Effector CD4-positive, alpha-beta T cell (primary cell): ENCODE results near the gene TLR1.
A peak's percentile ranks its signal among the peaks of the same experiment; 100 is the strongest.
"Not testable (repeated sequence)": the region's sequence is repeated elsewhere in the genome, so short reads cannot be mapped to it uniquely, and the experiment has no call there.

Experiments
- DNase-seq: peaks from one replicate; pipeline ENCODE4 v3.0.0-alpha.2; 2020

Gene TLR1

DNA sequence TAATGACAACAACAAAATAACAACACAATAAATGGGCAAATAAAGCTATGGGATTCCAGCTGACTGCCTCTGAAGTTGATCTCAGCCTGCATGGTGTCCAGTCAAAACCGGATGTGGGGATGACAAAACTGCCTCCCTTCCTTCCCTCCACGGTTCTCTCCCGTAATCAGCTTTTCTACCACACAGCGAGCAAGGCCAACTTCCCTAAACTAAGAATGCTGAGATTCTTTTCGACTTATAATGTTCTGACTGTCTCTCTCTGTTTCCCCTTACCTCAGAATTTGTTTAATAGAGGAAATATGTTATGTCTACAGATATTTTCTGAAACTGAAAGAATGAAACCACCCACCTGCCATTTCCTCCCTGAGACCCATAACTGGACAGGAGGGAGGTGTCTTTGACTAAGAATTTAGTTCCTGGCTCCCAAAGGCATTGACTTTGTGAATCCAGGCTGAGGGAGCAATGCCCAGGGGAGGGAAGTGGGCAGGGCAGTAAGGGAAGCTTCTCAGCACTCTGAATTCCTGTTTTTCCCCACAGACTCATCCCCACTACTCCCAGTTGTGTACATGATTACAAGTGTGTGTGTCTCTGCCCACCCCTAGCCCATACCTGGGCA lies 1.0 kb upstream of the TLR1 start:
- DNase-seq = no peak

DNA sequence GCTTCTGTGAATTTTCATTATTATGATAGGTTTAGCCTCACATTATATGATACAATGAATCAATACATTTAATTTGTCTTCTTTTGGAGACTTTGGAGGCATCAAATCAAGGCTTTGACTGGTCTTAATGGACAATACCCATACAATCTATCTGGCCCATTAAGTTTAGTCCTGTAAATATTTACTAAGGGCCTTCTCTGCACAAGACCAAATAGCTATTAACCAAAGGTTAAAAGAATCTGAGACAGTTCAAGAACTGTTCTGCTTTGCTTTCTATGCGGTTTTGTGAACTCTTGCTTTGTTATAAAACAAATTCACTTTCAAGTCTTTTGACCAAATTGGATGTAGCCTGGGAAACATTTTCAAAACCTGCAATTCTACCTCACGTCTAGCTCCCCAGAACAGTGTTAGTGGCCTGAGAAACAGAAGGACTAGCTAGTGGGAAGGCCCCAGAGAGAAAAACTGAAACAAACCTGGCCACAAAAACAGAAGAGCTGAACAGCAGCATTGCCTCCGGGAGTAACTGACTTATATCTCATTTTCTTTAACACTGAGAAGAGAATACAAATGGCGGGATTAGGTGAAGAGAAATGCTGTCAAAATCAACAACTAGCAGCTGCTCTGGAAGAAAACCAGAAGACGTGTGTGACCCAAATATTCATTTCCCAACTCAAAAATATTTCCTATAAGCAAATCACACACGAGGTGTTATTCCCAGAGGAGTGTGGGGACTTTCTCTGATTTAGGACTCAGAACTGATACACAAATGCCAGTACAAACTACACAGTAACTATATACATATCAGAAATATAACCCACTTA lies 548 bp downstream of the TLR1 start:
- DNase-seq = no peak

DNA sequence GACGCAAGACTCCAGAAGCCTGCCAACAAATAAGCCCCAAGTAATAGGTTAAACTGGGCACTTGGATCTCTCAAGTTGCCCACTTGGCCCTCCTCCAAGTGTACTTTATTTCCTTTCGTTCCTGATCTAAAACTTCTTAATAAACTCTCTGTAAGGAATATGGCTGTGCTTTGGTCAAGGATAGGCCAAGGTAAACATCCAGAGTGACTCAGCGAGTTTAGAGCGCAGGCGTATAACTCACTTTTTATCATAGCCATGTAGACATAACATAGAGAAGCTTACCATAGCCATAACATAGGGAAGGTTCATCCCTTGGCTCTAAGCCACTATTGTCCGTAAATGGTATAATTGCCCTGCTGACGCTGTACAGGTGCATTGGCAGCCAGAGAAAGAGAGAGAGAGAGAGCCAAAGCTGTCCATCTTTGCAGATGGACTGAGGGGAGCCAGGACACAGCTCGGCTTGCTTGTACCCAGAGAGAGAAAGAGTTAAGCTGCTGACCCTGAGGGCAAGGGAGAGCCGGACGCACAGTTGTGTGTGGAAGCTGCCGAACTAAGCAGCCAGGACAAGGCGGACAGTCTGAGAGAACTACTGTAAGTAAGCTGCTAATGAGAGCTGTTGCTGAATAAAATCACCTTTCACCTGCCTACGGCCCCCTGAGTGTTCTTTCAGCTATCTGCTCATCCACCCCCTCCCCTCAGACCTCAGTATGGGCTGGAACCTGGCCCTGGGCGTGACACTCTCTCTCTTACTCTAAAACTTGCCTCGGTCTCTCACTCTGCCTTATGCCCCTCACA lies 1.8 kb downstream of the TLR1 start:
- DNase-seq = no peak

DNA sequence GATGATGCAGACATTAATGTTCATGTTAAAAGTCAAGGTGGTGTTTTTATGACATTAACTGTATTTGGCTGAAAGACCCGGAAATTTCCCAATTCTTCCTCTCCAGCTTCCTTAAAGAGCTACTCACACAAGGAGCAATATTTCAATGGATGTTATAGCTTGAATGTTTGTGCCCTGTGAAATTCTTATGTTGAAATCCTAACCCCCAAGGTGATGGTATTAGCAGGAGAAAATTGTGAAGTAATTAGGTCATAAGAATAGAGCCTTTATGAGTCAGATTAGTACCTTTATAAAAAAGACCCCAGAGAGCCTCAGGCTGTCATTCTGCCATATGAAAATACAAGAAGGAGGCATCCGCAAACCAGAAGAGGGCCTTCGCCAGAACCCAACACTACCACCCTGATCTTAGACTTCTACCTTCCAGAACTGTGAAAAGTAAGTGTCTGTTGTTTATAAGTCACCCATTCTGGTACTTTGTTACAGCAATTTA lies 3.6 kb downstream of the TLR1 start:
- DNase-seq = no peak

DNA sequence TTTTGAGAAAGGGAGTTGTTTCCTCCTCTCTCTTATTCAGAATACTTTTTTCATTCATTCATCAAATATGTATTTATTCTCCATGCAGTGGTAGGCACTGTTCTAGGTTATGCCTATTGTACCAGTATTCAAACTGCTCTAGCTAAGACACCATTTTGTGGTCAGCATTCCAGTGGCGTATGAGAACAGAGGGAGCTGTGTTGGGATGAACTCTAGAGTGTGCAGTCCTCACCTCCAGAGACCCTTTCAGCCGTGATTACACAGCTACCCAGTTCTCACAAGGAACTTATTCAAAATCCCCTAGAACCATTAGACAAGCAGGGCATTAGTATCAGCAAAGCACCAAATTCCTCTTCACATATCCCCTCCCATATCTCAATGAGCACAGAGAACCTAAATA lies 4.2 kb downstream of the TLR1 start:
- no peak for DNase-seq

DNA sequence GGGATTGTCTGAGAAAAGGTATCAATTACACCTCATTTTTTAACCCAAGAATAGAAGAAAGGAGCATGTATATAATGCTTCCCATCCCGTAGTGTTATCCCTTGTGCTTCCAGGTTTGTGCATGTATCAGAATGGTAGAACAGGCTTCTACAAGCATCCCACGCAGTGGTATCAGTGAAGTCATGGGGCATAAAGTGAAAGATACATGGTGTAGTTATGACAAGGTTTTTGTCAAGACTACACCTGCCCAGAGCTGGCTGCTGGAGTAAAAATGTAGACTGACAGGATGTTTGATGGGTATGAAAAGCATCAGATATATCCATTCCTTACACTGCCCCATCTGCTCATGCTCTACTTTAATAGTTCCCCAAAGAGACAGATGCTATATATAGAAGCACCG lies 9.5 kb downstream of the TLR1 start:
- no peak for DNase-seq

DNA sequence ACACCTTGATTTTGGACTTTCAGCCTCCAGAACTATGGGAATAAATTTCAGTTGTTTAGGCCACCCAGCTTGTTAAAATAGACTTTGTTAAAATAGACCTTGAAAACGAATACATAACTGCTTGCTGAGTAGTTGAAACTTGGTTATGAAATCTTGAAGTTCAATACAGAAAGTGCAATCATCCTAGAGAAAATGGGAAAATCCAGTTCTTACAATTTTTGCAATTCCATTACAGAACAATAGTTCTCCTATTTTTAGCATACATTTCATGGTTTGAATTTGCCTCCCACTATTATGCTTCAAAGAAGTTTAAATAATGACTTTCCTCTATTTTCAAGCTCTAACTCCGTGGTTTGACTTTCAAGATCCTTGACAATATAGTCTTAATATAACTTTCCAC lies 10.5 kb downstream of the TLR1 start:
- no peak for DNase-seq

DNA sequence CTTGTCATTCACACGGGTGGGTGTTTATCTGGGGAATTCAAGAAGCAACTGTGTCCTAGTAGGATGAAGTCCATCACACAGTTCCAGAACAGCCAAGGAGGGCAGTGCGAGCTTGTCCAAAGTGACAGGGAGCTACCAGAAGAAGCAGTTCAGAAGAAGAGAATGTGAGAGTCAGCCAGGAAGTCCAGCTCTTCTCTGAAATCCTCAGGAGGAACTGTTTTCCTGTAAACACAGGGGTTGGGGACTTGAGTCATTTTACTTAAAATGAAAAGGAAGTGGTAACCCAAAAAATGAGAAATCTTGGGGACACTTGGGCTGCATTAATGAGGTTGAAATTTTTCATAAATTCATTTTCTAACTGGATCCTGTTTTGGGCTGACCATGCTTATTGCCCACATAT lies 13.6 kb downstream of the TLR1 start:
- no peak for DNase-seq

DNA sequence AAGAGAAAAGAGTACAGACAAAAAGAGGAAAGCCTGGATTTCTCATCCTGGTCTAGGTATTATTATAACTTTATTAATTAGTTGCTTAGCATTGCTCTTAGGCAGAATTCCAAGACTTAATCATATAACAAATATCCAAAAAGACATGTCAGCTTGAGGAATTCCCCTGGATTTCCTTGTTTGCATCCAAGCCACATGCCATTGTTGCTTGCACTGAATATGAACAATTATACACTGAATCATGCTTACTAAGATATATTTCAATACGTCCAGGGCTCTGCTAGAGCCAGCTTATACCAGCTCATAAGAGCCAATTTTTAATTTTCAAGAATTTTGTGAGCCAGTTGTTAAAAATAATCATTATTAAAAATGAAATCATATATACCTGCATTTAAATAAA lies 16.3 kb downstream of the TLR1 start:
- DNase-seq = no peak

DNA sequence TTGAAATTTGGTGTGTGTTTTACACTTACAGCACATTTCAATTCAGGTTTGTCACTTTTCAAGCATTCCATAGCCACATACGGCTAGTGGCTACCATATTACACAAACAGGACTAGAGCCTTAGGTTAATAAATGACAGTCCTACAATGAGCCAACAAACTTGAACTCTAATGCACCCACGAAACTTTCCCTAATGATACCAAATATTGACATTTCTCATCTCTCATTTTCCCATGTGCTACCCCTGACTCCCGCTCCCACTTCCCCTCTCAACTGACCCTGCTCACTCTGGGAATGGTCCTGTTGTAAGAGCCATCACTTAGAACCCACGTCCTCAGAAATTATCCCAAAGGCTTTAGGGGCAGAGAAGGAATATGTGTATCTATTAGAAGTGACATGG lies 16.9 kb downstream of the TLR1 start:
- DNase-seq = no peak

DNA sequence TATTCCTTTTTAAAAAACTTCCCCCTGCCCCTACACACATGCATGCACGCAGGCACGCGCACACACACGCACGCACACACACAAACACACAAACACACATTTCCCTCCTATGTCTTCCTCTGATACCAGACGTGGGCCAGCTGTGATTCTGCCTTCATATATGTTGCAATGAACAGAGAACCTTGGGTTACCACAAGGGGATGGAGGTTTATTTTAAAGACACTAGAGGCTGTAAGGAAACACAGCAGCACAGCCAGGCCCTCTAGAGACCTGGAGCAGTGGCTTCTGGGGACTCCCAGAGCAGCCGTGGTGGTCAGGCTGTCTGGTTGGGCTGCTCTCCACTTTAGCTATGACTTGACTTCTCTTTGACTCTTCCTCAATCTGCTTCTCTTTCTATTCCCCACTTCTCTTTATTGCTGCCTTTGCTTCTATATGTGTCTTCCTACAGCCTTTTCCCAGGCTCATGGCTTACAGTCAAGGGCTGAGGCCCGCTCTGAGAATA lies 18.6 kb downstream of the TLR1 start:
- DNase-seq = no peak

DNA sequence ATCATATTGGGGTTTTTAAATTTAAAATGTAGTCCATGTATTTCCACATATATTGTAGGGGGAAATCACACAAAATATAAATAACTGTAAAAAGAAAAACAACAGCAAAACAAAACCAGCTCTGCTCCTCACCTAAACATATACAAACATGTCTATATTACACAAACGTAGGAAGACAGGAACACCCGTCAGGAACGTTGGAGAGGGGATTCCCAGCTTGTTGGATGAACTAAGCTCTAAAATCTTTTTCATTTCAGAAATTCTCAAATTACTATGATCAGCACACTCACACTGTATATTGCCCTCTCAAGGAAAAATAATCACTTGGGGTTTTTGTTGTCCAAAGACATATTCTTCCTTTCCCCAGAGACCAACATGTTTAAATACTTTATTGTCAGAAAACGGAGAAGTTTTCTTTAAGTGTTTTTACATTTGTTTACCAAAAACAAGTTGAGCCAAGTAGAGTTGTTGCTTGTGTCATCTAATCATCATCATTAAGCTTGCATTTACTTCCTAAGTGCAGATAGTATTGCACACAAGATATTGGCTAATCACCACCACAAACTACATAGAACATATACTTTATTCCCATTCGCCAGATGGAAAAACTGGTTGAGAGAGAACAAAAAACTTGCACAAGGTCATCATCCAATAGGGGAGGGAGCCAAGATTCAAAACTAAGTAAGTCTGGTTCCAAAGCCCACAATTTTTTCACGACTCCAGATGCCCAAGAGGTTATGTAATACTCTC lies 19.4 kb downstream of the TLR1 start:
- no peak for DNase-seq

DNA sequence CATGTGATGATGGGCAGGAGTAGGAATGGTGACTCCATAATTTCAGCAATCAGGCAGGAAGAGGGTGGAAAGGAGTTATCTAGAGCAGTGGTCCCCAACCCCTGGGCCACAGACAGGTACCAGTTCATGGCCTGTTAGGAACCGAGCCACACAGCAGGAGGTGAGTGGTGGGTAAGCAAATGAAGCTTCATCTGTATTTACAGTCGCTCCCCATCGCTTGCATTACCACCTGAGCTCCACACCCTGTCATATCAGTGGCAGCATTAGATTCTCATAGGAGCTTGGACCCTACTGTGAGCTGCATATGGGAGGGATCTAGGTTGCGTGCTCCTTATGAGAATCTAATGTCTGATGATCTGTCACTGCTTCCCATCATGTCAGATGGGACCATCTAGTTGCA lies 20.4 kb downstream of the TLR1 start:
- DNase-seq = no peak

DNA sequence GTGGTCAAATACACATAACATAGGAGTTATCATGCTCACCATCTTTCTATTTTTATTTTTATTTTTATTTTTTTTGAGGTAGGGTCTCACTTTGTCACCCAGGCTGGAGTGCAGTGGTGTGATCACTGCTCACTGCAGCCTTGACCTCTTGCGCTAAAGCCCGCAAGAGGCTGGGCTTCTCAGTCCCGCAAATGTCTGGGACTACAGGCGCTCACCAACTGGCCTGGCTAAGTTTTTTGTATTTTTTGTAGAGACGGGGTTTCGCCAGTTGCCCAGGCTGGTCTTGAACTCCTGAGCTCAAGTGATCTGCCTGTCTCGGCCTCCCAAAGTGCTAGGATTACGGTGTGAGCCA lies 21.5 kb downstream of the TLR1 start:
- no peak for DNase-seq

DNA sequence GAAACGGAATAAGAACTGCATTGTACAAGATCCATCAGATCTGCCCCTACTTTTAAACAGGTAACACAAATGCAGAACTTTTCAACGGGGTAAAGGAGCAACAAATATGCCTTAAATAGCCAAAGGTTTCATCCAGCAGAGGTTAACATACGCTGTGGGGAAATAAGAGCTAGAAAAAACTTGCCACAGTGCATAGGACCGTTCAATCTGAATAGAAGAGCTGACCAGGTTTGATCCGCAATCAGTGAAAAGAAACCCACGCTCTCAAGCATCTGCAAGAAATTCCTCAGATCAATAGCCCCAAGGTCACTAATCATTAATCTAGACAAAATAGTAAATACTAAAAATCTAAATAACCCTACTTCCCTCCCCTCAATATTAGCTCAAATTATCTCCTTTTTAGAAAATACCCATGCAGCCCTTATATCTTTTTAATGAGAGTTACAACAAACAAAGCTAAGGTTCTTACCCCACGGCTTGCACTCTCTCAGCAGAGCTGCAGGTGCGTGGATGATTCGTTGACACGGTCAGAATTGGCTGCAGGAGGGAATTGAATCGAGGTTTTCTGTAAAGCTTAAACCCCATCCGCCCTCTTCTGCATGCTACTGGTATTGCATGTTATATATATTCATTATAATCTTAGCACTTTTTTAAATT lies 22.0 kb downstream of the TLR1 start, which contains the start of gene TLR10:
TSS of gene TLR10 (minus strand) at position 539 of the 657 bp plus-strand sequence. CDS start 7,400 bp downstream, outside the sequence.
- DNase-seq = peak; percentile 20

DNA sequence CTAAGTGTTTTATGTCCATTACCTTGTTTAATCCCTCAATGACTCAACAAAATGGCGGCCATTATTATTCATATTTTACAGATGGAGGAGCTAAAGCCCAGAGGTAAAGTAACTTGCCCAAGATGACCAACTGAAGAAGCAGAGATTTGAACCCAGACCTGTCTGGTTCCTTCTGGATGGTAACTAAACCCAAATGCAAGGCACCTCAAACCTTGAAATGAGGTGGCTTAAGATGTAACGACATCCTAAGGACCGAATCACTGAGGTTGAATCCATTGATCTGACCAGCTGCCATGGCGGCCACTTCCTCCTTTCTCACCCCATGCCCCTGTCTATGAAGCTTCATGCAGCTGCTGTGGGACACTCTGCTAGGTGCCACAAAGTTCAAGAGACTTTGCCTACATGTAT lies 22.7 kb downstream of the TLR1 start:
- no peak for DNase-seq

DNA sequence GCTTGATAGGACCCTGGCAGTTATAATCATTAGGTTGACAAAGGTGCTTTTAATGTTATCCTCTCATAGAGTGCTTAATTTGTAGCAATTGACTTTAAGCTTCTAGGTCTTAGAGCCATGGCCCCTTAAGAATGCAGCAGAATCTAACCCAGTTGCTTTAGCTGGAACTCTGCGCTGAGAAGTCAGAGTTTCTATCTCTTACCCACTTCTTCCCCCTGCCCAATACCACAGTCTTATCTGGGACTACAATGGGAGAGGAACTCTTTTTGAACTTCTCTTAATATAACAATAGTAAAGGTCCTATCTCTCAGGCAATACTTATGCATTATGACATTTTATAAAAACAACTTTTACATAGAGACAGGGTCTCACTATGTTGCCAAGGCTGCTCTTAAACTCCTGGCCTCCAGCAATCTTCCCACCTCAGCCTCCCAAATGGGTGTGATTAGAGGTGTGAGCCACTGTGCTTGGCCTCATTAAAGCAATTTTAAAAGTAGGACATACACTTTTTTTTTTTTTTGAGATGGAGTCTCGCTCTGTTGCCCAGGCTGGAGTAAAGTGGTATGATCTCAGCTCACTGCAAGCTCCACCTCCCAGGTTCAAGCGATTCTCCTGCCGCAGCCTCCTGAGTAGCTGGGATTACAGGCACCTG lies 23.6 kb downstream of the TLR1 start:
- DNase-seq = no peak

DNA sequence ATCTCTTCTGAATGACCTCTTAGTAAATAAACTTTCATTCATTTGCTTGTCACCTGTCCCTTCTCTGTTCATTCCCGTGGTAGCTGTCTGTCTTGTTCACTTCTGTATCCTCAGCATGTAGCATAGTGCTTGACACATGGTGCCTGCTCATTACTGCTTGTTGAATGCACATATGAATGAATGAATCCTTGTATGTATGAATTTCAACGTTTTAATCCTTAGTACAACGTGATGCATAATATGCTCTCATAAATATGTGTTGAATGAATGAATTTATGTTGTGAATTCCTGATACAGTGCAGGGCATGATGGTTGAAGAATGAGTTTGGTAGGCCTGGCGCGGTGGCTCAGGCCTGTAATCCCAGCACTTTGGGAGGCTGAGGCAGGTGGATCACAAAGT lies 24.8 kb downstream of the TLR1 start:
- no peak for DNase-seq

DNA sequence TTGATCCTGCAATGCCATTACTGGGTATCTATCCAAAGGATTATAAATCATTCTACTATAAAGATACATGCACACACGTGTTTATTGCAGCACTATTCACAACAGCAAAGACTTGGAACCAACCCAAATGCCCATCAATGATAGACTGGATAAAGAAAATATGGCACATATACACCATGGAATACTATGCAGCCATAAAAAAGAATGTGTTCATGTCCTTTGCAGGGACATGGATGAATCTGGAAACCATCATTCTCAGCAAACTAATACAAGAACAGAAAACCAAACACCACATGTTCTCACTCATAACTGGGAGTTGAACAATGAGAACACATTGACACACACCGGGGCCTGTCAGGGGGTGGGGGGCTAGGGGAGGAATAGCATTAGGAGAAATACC lies 26.7 kb downstream of the TLR1 start:
- not testable (repeated sequence) for DNase-seq

DNA sequence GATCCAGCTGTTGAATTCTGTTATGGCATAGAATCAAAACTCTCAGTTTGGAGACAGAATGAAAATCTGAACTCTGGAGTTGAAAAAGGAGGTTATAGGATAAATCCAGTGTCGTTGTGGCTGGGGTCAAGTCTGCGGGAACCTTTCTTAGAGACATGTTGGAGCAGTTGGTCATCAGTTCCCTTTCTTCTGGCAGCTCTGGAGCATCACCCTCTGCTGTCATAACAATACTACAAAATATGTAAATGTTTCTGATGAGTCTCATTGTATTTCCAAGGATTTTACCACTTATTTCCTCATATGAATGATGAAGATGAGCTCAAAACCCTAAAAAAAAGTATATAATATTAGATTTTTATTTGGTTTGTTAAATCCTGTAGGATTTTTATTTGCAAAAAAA lies 29.3 kb downstream of the TLR1 start:
- no peak for DNase-seq

DNA sequence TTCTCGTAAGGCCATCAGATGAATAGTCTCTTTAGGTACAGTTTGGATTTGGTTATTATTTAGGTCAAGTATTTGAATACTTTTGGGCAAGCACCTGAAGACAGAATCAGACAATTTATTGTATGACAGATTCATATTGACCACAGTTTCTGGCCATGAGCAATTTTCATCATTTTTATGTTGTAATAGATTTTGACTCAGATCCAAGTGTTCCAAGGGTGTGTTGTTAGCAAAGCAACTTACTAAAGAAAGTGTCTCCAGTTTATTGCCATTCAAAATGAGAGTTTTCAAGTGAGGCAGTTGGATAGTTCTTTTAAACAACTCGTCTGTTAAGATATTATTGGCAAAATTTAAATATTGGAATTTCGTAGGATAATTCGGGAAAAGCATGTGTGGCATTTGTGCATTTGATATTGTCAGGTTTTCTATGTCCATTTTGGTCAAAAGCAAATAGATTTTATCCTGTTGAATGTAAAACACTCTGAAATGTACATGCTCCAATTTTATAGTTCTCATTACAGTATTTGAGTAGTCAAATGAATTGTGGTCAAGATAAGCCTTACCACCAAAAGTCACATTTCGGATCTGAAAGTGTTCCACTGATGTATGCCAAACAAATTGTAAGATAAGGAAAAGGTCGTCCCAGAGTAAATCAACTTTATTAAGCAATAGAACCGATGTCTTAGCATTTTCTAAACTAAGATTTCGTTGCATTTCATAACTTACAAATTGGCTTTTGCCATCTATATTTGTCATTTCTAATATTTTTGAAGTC lies 30.2 kb downstream of the TLR1 start:
- DNase-seq = no peak
